Effector memory CD4-positive, alpha-beta T cell (primary cell): ENCODE results near the gene COIL.

ENCODE experiments used
- DNase-seq, 3 donors: peaks; one replicate each; pipeline ENCODE4 v3.0.0-alpha.2; 2020
- H3K27ac ChIP-seq: 2 replicates; pipeline ENCODE4 v1.7.0; 2013; ENCODE audit warnings: mild to moderate bottlenecking, low read length, moderate library complexity; ENCODE audit not compliant: insufficient read depth, poor library complexity, severe bottlenecking
- H3K27me3 ChIP-seq: replicated peaks from 2 replicates; pipeline ENCODE4 v1.7.0; 2013; ENCODE audit warnings: mild to moderate bottlenecking, low read length; ENCODE audit not compliant: insufficient read depth, control insufficient read depth, poor library complexity, severe bottlenecking
- H3K36me3 ChIP-seq: 2 replicates; pipeline ENCODE4 v1.7.0; 2013; ENCODE audit warnings: mild to moderate bottlenecking, low read length, moderate library complexity; ENCODE audit not compliant: control insufficient read depth, insufficient read depth
- H3K4me1 ChIP-seq: 2 replicates; pipeline ENCODE4 v1.7.0; 2013; ENCODE audit warnings: low read length, mild to moderate bottlenecking; ENCODE audit not compliant: control insufficient read depth, insufficient read depth, poor library complexity, severe bottlenecking
- H3K4me3 ChIP-seq: 2 replicates; pipeline ENCODE4 v1.7.0; 2013; ENCODE audit warnings: low read length, low read depth, mild to moderate bottlenecking; ENCODE audit not compliant: insufficient read depth, poor library complexity, severe bottlenecking
- H3K9me3 ChIP-seq: 2 replicates; pipeline ENCODE4 v1.7.0; 2013; ENCODE audit warnings: mild to moderate bottlenecking, low read length, moderate library complexity; ENCODE audit not compliant: control insufficient read depth

The COIL gene

GRCh38 chr17:56937687-56938086, 23.2 kb downstream of the COIL start:
- DNase-seq, result no peak
- Histone ChIP-seq H3K4me1 (no peaks in the 10 kb centered on the region), H3K27me3 (no peaks in the 10 kb centered on the region), H3K9me3 (no peaks in the 10 kb centered on the region), H3K4me3 (no peak overlapping the region), H3K36me3 (peaks cover 31% of the 10 kb centered on the region), H3K27ac (no peak overlapping the region)

GRCh38 chr17:56936697-56937322, 24.0 kb downstream of the COIL start:
- Histone ChIP-seq H3K27me3 (no peaks in the 10 kb centered on the region), H3K36me3 (peaks cover 26% of the 10 kb centered on the region), H3K27ac (no peak overlapping the region)

GRCh38 chr17:56935461-56935860, 25.4 kb downstream of the COIL start:
- Histone ChIP-seq H3K27me3 (no peaks in the 10 kb centered on the region), H3K4me1 (no peaks in the 10 kb centered on the region), H3K9me3 (no peaks in the 10 kb centered on the region), H3K36me3 (peaks cover 15% of the 10 kb centered on the region), H3K27ac (no peak overlapping the region), H3K4me3 (no peak overlapping the region)
- DNase-seq, result no peak

More at GRCh38 chr17:56936697-56937322, 24.0 kb downstream of the COIL start:
- Histone ChIP-seq H3K9me3 (no peaks in the 10 kb centered on the region), H3K4me1 (no peaks in the 10 kb centered on the region), H3K4me3 (no peak overlapping the region)
- DNase-seq, result no peak

DNA sequence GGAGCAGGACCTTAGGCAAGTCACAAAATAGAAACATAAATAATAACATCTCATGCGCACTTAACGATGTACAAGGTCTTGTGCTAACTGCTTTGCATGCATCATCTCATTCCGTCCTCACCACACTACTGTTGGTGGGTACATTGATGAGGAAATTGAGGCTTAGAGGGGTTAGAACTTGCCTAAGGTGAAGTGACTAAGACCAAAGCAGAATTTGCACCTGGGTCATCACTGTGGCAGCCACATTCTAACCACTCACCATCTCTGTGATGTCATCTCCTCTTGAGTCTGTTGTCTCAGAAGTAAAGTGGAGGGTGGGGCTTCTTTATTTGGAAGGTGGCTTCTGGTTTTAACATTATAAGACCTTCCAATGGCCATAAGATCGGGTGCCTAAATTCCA, 26.6 kb downstream of the COIL start:
- no peak overlapping the region for H3K27ac ChIP-seq
- no peak for DNase-seq

GRCh38 chr17:56933868-56934267, 27.0 kb downstream of the COIL start:
- Histone ChIP-seq H3K9me3 (no peaks in the 10 kb centered on the region), H3K27me3 (no peaks in the 10 kb centered on the region), H3K4me1 (no peaks in the 10 kb centered on the region), H3K27ac (no peak overlapping the region), H3K4me3 (no peak overlapping the region), H3K36me3 (peaks cover 10% of the 10 kb centered on the region)
- no peak for DNase-seq

More for the DNA sequence above, 26.6 kb downstream of the COIL start:
- Histone ChIP-seq H3K36me3 (peaks cover 10% of the 10 kb centered on the region), H3K27me3 (no peaks in the 10 kb centered on the region), H3K4me3 (no peak overlapping the region), H3K4me1 (no peaks in the 10 kb centered on the region), H3K9me3 (no peaks in the 10 kb centered on the region)

DNA sequence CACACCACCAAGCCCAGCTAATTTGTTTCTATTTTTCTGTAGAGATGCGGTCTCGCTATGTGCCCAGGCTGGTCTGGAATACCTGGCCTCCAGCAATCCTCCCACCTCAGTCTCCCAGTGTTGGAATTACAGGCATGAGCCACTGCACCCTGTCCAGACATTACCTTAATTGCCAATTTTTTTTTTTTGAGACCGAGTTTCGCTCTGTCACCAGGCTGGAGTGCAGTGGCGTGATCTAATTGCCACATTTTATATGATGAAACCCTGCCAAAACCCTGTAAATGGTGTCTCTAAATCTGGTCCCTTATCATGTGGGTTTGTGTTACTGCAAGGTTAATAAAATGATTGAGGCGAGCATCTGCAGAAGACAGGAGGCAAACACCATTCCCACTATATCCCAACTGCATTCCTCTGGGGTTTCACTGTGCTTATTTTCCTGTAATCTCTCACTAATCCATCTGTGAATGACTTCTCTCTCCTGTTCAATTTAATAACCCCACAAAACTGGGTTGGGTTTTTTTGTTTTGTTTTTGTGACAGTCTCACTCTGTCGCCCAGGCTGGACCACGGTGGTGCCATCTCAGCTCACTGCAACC, 27.6 kb downstream of the COIL start:
- H3K36me3 ChIP-seq, result peaks cover 10% of the 10 kb centered on the region
- H3K27me3 ChIP-seq, result no peaks in the 10 kb centered on the region
- no peak overlapping the region for H3K27ac ChIP-seq
- H3K4me1 ChIP-seq, result no peaks in the 10 kb centered on the region
- DNase-seq, result no peak
- no peaks in the 10 kb centered on the region for H3K9me3 ChIP-seq
- H3K4me3 ChIP-seq, result no peak overlapping the region

DNA sequence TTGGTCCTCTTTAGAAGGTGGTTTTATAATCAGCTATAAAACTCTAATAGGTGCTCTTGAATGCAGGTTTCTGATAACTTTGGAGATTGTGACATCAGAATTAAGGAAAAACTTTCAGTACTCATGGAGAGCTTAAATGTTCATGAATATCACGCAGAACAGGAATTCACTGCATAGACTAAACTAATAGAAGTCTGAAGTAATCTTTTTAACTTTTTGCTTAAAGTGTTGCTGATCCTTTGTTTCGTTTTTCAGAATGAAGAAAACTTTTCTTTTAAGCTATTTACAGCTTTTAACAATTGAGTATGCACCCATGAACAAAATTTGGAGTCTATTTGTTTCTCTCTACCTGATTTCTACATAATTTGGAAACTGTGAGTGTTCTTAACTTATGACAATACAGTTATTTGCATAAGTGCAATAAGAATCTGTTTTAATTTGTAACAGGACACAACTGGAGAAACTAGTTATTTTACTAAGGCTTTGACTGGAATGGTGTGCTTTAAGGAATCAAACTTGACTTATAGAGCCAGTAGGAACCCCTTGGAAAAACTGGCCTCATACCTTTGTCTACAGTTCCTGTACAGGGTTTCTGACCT, 30.0 kb downstream of the COIL start:
- Histone ChIP-seq H3K36me3 (no peaks in the 10 kb centered on the region), H3K4me3 (no peak overlapping the region), H3K9me3 (no peaks in the 10 kb centered on the region), H3K27me3 (no peaks in the 10 kb centered on the region), H3K27ac (no peak overlapping the region), H3K4me1 (no peaks in the 10 kb centered on the region)
- no peak for DNase-seq

DNA sequence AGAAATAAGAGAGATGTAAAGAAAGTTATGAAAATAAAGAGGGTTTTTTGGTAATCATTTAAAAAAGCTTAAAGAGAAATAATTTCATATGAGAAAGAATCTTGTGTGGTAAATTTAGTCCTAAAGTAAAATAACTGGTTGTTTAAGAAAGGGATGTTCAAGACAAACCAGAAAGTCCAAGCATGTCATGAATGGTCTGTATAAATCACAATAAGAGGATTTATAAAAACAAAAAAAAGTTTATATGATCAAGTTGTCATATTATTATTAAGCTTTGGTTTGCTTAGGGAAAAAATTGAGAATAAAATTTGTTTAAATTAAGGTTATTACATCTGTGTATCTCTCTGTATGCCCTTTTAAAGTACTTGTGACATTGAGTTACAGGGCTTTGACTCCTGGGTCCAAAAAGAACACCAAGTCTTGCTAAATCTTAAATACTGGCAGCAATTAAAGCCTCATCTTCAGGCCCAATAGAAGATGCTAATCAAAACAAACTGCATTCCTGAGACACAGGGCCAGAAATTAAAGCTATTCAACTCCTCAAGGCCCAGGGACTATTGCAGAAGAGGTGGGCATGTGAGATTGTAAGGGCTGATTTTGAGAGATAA, 31.4 kb downstream of the COIL start:
- no peaks in the 10 kb centered on the region for H3K36me3 ChIP-seq
- H3K9me3 ChIP-seq, result no peaks in the 10 kb centered on the region
- H3K4me3 ChIP-seq, result no peak overlapping the region
- H3K4me1 ChIP-seq, result no peaks in the 10 kb centered on the region
- DNase-seq, result no peak
- no peak overlapping the region for H3K27ac ChIP-seq
- H3K27me3 ChIP-seq, result no peaks in the 10 kb centered on the region

DNA sequence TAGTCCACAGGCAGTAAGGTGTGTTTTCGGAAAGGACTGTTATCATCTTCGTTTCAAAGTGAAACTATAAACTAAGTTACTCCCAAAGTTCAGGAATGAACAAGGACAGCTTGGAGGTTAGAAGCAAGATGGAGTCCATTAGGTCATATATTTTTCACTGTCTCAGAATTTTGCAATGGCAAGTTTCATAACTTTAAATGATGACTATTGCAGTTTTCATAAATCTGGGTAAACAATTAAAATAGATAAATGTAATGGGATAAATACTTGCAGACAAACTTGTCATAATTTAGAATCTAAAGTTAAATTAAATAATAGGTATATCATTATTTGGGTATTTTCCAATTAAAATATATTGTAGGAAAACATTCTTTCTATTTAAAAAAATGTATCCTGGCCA, 32.3 kb downstream of the COIL start:
- no peaks in the 10 kb centered on the region for H3K27me3 ChIP-seq
- H3K4me1 ChIP-seq, result no peaks in the 10 kb centered on the region
- DNase-seq, result no peak
- H3K36me3 ChIP-seq, result no peaks in the 10 kb centered on the region
- no peak overlapping the region for H3K27ac ChIP-seq
- no peak overlapping the region for H3K4me3 ChIP-seq
- no peaks in the 10 kb centered on the region for H3K9me3 ChIP-seq

- no peak overlapping the region for H3K4me3 ChIP-seq
- H3K36me3 ChIP-seq, result no peaks in the 10 kb centered on the region
- H3K4me1 ChIP-seq, result no peaks in the 10 kb centered on the region
- H3K27ac ChIP-seq, result no peak overlapping the region
- H3K27me3 ChIP-seq, result no peaks in the 10 kb centered on the region
- DNase-seq, result no peak
- H3K9me3 ChIP-seq, result no peaks in the 10 kb centered on the region
These were observed 34.1 kb downstream of the COIL start for GRCh38 chr17:56926704-56927103.
